ENCODE measurements around the gene LSM2.
"Not testable (repeated sequence)": the region's sequence is repeated elsewhere in the genome, so short reads cannot be mapped to it uniquely, and the experiment has no call there.

LSM2 gene

DNA sequence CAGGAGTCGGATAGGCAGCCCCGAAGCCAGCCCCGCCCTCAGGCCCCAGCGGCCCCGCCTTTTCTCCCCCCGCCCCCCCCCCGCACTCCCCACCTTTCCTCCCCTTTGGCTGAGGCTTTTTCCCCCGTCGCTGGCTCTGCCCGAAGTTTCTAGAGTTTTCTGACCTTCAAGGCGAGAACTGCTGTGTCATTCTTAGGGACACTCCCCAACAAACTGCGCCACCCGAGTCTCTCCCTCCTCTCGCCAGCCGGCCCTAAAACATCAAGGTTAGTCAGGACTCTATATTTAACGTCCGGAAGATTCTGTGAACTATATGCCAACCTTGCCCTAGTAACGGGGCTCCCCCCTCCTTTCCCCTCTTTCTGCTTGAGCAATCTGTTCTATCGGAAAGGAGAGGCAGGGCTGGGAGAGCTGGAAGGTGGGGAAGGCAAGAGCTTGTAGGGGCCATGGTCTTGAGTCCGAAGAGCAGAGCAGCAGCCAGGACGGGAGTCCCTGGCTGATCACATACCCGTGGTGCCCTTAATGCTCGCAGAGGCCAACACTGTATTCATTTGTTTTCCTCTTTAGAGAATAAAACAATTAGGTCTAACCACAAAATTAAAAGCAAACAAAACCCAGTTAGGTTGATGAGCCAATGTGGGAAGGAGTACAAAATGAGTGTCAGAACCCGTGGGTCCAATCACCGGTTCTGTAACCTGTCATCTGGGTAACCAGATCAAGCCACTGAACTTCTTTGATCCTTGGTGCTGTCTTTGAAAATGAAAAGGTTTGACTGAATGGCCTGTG lies 15.5 kb upstream of the LSM2 start:
- TF ChIP-seq, protein P1, sequence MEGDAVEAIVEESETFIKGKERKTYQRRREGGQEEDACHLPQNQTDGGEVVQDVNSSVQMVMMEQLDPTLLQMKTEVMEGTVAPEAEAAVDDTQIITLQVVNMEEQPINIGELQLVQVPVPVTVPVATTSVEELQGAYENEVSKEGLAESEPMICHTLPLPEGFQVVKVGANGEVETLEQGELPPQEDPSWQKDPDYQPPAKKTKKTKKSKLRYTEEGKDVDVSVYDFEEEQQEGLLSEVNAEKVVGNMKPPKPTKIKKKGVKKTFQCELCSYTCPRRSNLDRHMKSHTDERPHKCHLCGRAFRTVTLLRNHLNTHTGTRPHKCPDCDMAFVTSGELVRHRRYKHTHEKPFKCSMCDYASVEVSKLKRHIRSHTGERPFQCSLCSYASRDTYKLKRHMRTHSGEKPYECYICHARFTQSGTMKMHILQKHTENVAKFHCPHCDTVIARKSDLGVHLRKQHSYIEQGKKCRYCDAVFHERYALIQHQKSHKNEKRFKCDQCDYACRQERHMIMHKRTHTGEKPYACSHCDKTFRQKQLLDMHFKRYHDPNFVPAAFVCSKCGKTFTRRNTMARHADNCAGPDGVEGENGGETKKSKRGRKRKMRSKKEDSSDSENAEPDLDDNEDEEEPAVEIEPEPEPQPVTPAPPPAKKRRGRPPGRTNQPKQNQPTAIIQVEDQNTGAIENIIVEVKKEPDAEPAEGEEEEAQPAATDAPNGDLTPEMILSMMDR (conservative IDR thresholded peaks at IDR 0.05; ENCODE audit: low read depth, low read length) = no peak
- no peak for DNase-seq (ENCODE audit: low read depth)
- H3K4me3 ChIP-seq (ENCODE audit: low read length) = peak overlapping the region; percentile 70

DNA sequence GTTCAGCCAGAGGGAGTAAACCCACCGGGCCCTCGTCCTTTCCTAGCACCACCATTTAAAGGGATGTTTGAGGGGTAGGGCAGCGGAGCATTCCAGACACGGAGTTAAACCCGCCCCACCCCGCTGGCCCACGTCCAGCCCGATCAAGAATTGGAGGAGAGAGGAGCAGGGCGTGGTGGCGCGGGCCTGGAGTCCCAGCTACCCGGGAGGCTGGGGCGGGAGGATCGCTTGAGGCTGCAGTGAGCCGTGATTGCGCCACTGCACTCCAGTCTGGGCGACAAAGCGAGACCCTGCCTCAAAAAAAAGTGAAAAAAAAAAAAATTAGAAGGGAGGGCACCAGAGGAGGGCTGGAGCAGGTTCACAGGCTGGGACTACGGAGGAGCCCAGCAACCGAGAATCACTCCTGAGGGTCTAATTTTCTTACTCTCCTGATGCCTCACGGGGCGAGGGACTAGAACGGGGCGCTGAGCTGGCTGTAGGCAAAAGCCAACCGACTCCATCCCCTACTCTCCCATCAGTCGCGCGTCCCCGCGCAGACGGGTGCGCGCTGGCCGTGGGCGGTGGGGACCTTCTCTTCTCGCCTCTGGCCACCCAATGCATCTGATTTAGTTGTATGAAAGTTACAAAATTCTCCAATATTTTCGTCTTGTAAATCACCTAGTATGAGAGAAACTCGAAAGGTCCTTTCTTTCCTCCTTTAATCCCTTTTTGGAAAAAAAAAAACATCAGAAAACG lies 14.7 kb upstream of the LSM2 start:
- DNase-seq (ENCODE audit: low read depth) = no peak
- TF ChIP-seq, protein P1 (conservative IDR thresholded peaks at IDR 0.05; ENCODE audit: low read depth, low read length) = no peak
- H3K4me3 ChIP-seq (ENCODE audit: low read length) = peak overlapping the region; percentile 70

DNA sequence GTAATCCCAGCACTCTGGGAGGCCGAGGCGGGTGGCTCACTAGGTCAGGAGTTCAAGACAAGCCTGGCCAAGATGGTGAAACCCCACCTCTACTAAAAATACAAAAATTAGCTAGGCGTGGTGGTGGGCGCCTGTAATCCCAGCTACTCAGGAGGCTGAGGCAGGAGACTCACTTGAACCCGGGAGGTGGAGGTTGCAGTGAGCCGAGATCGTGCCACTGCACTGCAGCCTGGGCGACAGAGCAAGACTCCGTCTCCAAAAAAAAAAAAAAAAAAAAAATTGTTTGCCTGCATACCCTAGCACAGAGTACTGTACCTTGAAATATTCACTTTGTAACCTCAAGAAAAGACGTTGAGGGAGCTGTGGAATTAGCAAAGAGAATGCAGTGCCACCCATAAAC lies 13.6 kb upstream of the LSM2 start:
- not testable (repeated sequence) for DNase-seq (ENCODE audit: low read depth); H3K4me3 ChIP-seq (ENCODE audit: low read length)

DNA sequence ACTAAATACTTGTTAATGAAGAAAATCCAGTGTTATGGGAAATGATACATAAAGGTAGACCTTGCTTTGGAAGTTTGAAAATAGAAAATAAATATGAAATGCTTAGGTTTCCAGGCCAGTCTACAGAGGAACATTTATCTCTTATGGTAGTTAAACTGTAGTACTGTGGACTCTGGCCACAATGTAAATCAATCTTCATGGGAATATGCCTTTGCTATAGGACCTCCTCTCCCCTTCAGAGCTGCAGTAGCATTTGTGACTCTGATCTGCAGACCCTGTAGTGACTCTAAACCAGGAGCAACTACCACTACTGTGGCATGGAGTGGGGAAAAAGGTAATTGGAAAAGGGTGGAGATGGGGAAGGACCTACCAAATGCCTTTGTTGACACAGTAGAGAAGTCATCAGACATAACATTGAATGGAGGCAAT lies 13.1 kb upstream of the LSM2 start:
- TF ChIP-seq, protein P1 (conservative IDR thresholded peaks at IDR 0.05; ENCODE audit: low read depth, low read length) = no peak
- H3K4me3 ChIP-seq (ENCODE audit: low read length) = no peak overlapping the region
- DNase-seq (ENCODE audit: low read depth) = no peak

DNA sequence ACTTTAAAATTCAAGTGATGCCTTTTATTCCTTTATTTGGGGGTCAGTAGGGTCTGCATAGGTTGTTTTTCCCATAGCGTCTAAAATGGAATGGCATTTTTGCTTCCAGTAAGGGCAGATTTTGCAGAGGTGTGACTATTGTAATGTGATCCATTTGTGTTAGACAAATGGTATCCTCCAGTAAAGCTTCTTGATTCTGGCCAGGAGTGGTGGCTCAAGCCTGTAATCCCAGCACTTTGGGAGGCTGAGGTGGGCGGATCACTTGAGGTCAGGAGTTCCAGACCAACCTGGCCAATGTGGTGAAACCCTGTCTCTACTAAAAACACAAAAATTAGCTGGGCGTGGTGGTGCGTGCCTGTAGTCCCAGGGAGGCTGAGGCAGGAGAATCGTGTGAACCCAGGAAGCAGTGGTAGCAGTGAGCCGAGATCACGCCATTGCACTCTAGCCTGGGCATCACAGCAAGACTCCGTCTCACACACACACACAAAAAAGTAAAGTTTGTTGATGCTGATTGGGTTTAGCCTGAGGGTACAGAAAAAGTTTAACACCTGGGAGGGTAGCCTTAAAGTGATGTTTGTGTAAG lies 11.3 kb upstream of the LSM2 start:
- H3K4me3 ChIP-seq (ENCODE audit: low read length) = peak overlapping the region; percentile 23
- DNase-seq (ENCODE audit: low read depth) = not testable (repeated sequence)

DNA sequence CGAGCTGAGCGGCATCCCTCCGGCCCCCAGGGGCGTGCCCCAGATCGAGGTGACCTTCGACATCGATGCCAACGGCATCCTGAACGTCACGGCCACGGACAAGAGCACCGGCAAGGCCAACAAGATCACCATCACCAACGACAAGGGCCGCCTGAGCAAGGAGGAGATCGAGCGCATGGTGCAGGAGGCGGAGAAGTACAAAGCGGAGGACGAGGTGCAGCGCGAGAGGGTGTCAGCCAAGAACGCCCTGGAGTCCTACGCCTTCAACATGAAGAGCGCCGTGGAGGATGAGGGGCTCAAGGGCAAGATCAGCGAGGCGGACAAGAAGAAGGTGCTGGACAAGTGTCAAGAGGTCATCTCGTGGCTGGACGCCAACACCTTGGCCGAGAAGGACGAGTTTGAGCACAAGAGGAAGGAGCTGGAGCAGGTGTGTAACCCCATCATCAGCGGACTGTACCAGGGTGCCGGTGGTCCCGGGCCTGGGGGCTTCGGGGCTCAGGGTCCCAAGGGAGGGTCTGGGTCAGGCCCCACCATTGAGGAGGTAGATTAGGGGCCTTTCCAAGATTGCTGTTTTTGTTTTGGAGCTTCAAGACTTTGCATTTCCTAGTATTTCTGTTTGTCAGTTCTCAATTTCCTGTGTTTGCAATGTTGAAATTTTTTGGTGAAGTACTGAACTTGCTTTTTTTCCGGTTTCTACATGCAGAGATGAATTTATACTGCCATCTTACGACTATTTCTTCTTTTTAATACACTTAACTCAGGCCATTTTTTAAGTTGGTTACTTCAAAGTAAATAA lies 10.6 kb upstream of the LSM2 start:
- peak overlapping the region; percentile 23 for H3K4me3 ChIP-seq (ENCODE audit: low read length)
- not testable (repeated sequence) for DNase-seq (ENCODE audit: low read depth)

DNA sequence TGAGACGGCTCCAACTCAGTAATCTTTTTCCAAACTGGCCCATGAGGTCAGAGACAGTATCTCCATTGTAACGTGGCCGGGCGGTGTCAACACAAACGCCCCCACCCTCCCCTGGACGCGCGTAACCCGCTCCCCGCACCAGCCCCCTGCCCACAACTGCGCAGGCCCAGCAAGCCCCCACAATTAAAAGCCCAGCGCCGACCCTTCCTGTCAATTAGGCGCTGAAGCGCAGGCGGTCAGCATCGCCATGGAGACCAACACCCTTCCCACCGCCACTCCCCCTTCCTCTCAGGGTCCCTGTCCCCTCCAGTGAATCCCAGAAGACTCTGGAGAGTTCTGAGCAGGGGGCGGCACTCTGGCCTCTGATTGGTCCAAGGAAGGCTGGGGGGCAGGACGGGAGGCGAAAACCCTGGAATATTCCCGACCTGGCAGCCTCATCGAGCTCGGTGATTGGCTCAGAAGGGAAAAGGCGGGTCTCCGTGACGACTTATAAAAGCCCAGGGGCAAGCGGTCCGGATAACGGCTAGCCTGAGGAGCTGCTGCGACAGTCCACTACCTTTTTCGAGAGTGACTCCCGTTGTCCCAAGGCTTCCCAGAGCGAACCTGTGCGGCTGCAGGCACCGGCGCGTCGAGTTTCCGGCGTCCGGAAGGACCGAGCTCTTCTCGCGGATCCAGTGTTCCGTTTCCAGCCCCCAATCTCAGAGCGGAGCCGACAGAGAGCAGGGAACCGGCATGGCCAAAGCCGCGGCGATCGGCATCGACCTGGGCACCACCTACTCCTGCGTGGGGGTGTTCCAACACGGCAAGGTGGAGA lies 8.5 kb upstream of the LSM2 start, which contains the start of the genes HSPA1A and HSPA1L:
Gene HSPA1A (plus strand): TSS at position 519 of the 814 bp plus-strand sequence. CDS start 214 bp downstream, at position 733.
Gene HSPA1L (minus strand): TSS at position 259 of the 814 bp plus-strand sequence. CDS start 3,311 bp downstream, outside the sequence.
- peak within 1 kb of the TSS; percentile 58 for H3K4me3 ChIP-seq (ENCODE audit: low read length)
- TF ChIP-seq, protein P1 (conservative IDR thresholded peaks at IDR 0.05; ENCODE audit: low read depth, low read length) = no peak
- DNase-seq (ENCODE audit: low read depth) = peak; percentile 70

Data from retinal pigment epithelial cell (primary cell).